Activated CD4-positive, alpha-beta T cell treated with anti-CD3 and anti-CD28 coated beads for 36 hours (primary cell): ENCODE data around the gene KCNG2. TPM values are rescaled to one million over a fixed set of nuclear protein-coding genes. Genes with fewer than 3 reads are reported as not detected.

Experiments used
- ATAC-seq: fragments of 200-7000 bp; cut with Tn5 transposase; one replicate; pipeline ENCODE4 v1.10.0; 2021; ENCODE audit warnings: mild to moderate bottlenecking, moderate library complexity
- CTCF ChIA-PET: fragments of 350-600 bp; sonication (Branson Sonifier 250); formaldehyde crosslinking; loops from one replicate; lab custom pipeline; 2021; ENCODE audit warnings: antibody characterized with exemption; lab: Charles Lee
- POLR2A ChIA-PET: fragments of 350-600 bp; sonication (Branson Sonifier 250); formaldehyde crosslinking; loops from one replicate; lab custom pipeline; 2021; ENCODE audit warnings: antibody characterized with exemption, inconsistent platforms; lab: Charles Lee
- DNase-seq: peaks from one replicate; pipeline ENCODE4 v3.0.0-alpha.2; 2020
- H3K27ac Mint-ChIP-seq: one replicate; pipeline ENCODE4 v1.8.0; 2021; ENCODE audit warnings: mixed read lengths
- H3K27me3 Mint-ChIP-seq: one replicate; pipeline ENCODE4 v1.8.0; 2021; ENCODE audit warnings: mixed read lengths
- H3K36me3 Mint-ChIP-seq: one replicate; pipeline ENCODE4 v1.8.0; 2021; ENCODE audit warnings: low read depth, mixed read lengths
- H3K4me1 Mint-ChIP-seq: one replicate; pipeline ENCODE4 v1.8.0; 2021; ENCODE audit warnings: mixed read lengths
- H3K4me3 Mint-ChIP-seq: one replicate; pipeline ENCODE4 v1.8.0; 2021; ENCODE audit warnings: mild to moderate bottlenecking, moderate library complexity, mixed read lengths
- H3K9me3 Mint-ChIP-seq: one replicate; pipeline ENCODE4 v1.8.0; 2021; ENCODE audit warnings: low read depth, mixed read lengths
- intact Hi-C, 2 experiments: fragments of 100-400 bp; cut with DNase I in 1 of 2; cut with micrococcal nuclease in 1 of 2; formaldehyde crosslinking; loops; one replicate each; pipeline versions ENCODE4 v1.14.2 to v1.15.1; 2022 to 2024; cut with DNase I, micrococcal nuclease
- total RNA-seq, 2 experiments: library from RNA; stranded (reverse); gene quantifications; one replicate each; pipeline ENCODE4 v1.2.3, GENCODE V29; 2021

Gene KCNG2
- total RNA-seq, 2 experiments from 2014 or later: not detected

- no peak overlapping the region for H3K27ac Mint-ChIP-seq
- peaks cover 35% of the 10 kb centered on the region for H3K9me3 Mint-ChIP-seq
- CTCF ChIA-PET: no interaction called here
- no peaks in the 10 kb centered on the region for H3K27me3 Mint-ChIP-seq
- intact Hi-C loops: no loop called here
- H3K36me3 Mint-ChIP-seq: peaks cover 11% of the 10 kb centered on the region
- ATAC-seq: no peak
- no peak for DNase-seq
- no peaks in the 10 kb centered on the region for H3K4me1 Mint-ChIP-seq
- no peak overlapping the region for H3K4me3 Mint-ChIP-seq
- POLR2A ChIA-PET: no interaction called here
These were observed 100.3 kb downstream of the KCNG2 start for GRCh38 chr18:79897940-79898625.

GRCh38 chr18:79898952-79899608 lies 101.3 kb downstream of the KCNG2 start:
- POLR2A ChIA-PET: no interaction called here
- CTCF ChIA-PET: no interaction called here
- intact Hi-C loops: no loop called here
- DNase-seq: no peak
- Mint-ChIP-seq H3K27me3 (no peaks in the 10 kb centered on the region), H3K4me3 (no peak overlapping the region), H3K36me3 (peaks cover 12% of the 10 kb centered on the region), H3K4me1 (no peaks in the 10 kb centered on the region), H3K27ac (no peak overlapping the region), H3K9me3 (peaks cover 26% of the 10 kb centered on the region)
- ATAC-seq: no peak

- ATAC-seq (no peak), DNase-seq (no peak)
- Mint-ChIP-seq H3K27ac (no peak overlapping the region), H3K4me3 (no peak overlapping the region), H3K4me1 (no peaks in the 10 kb centered on the region), H3K27me3 (no peaks in the 10 kb centered on the region), H3K9me3 (peaks cover 23% of the 10 kb centered on the region), H3K36me3 (peaks cover 12% of the 10 kb centered on the region)
- intact Hi-C loops: no loop called here
- ChIA-PET CTCF (no interaction called here), POLR2A (no interaction called here)
These were observed 102.1 kb downstream of the KCNG2 start for GRCh38 chr18:79899609-79900445.

GRCh38 chr18:79900610-79901570 lies 103.2 kb downstream of the KCNG2 start:
- DNase-seq (no peak), ATAC-seq (no peak)
- no peak overlapping the region for H3K27ac Mint-ChIP-seq
- POLR2A ChIA-PET: no interaction called here
- H3K9me3 Mint-ChIP-seq: peaks cover 15% of the 10 kb centered on the region
- no peak overlapping the region for H3K4me3 Mint-ChIP-seq
- peaks cover 4% of the 10 kb centered on the region for H3K4me1 Mint-ChIP-seq
- H3K27me3 Mint-ChIP-seq: no peaks in the 10 kb centered on the region
- intact Hi-C loops: no loop called here
- peaks cover 12% of the 10 kb centered on the region for H3K36me3 Mint-ChIP-seq
- CTCF ChIA-PET: no interaction called here

GRCh38 chr18:79901665-79902064 lies 103.9 kb downstream of the KCNG2 start:
- POLR2A ChIA-PET: no interaction called here
- H3K27me3 Mint-ChIP-seq: no peaks in the 10 kb centered on the region
- H3K4me3 Mint-ChIP-seq: no peak overlapping the region
- ATAC-seq (no peak), DNase-seq (no peak)
- H3K9me3 Mint-ChIP-seq: peaks cover 15% of the 10 kb centered on the region
- CTCF ChIA-PET: no interaction called here
- intact Hi-C loops: no loop called here
- peaks cover 14% of the 10 kb centered on the region for H3K36me3 Mint-ChIP-seq
- peaks cover 10% of the 10 kb centered on the region for H3K4me1 Mint-ChIP-seq
- no peak overlapping the region for H3K27ac Mint-ChIP-seq

- Mint-ChIP-seq H3K36me3 (peaks cover 14% of the 10 kb centered on the region), H3K4me1 (peaks cover 10% of the 10 kb centered on the region), H3K27me3 (no peaks in the 10 kb centered on the region), H3K27ac (no peak overlapping the region), H3K4me3 (no peak overlapping the region), H3K9me3 (peaks cover 11% of the 10 kb centered on the region)
- no peak for ATAC-seq
- no peak for DNase-seq
- intact Hi-C loops: no loop called here
- POLR2A ChIA-PET: no interaction called here
- CTCF ChIA-PET: no interaction called here
These were observed 104.3 kb downstream of the KCNG2 start for GRCh38 chr18:79902075-79902474.

- ATAC-seq (no peak), DNase-seq (no peak)
- H3K27me3 Mint-ChIP-seq: no peaks in the 10 kb centered on the region
- H3K9me3 Mint-ChIP-seq: peaks cover 6% of the 10 kb centered on the region
- H3K4me3 Mint-ChIP-seq: no peak overlapping the region
- ChIA-PET POLR2A (no interaction called here), CTCF (no interaction called here)
- H3K4me1 Mint-ChIP-seq: peaks cover 10% of the 10 kb centered on the region
- H3K36me3 Mint-ChIP-seq: peaks cover 12% of the 10 kb centered on the region
- intact Hi-C loops: no loop called here
- no peak overlapping the region for H3K27ac Mint-ChIP-seq
These were observed 104.9 kb downstream of the KCNG2 start for GRCh38 chr18:79902640-79903039.

GRCh38 chr18:79903071-79903635 lies 105.4 kb downstream of the KCNG2 start:
- Mint-ChIP-seq H3K9me3 (peaks cover 2% of the 10 kb centered on the region), H3K27me3 (no peaks in the 10 kb centered on the region), H3K36me3 (peaks cover 11% of the 10 kb centered on the region), H3K4me3 (no peak overlapping the region), H3K27ac (no peak overlapping the region), H3K4me1 (peaks cover 10% of the 10 kb centered on the region)
- ChIA-PET CTCF (no interaction called here), POLR2A (no interaction called here)
- DNase-seq (no peak), ATAC-seq (no peak)
- intact Hi-C loops: no loop called here

- intact Hi-C loops: no loop called here
- Mint-ChIP-seq H3K4me1 (peaks cover 10% of the 10 kb centered on the region), H3K27me3 (no peaks in the 10 kb centered on the region), H3K9me3 (no peaks in the 10 kb centered on the region), H3K27ac (no peak overlapping the region), H3K36me3 (peaks cover 16% of the 10 kb centered on the region), H3K4me3 (no peak overlapping the region)
- no peak for DNase-seq
- POLR2A ChIA-PET: no interaction called here
- no peak for ATAC-seq
- CTCF ChIA-PET: no interaction called here
These were observed 106.1 kb downstream of the KCNG2 start for GRCh38 chr18:79903787-79904356.

- no peak for DNase-seq
- POLR2A ChIA-PET: no interaction called here
These were observed 106.8 kb downstream of the KCNG2 start for GRCh38 chr18:79904357-79905147.

More at GRCh38 chr18:79904357-79905147, 106.8 kb downstream of the KCNG2 start:
- Mint-ChIP-seq H3K27ac (no peak overlapping the region), H3K36me3 (peaks cover 20% of the 10 kb centered on the region), H3K4me3 (no peak overlapping the region), H3K4me1 (peaks cover 10% of the 10 kb centered on the region), H3K9me3 (no peaks in the 10 kb centered on the region), H3K27me3 (no peaks in the 10 kb centered on the region)
- ATAC-seq: no peak
- CTCF ChIA-PET: interaction anchor here (0.7 to 1.6 kb wide), 3 partner anchors 37 to 243 kb away, joined by 3 to 5 read pairs (median 3); no protein-coding TSS in a partner anchor
- intact Hi-C loops: no loop called here
